ENCODE data around the gene TMEM117. TPM values are rescaled to one million over a fixed set of nuclear protein-coding genes. Genes with fewer than 3 reads are reported as not detected.

The TMEM117 gene
- total RNA-seq, 1 donor from 2014 or later = 13.1 TPM

DNA sequence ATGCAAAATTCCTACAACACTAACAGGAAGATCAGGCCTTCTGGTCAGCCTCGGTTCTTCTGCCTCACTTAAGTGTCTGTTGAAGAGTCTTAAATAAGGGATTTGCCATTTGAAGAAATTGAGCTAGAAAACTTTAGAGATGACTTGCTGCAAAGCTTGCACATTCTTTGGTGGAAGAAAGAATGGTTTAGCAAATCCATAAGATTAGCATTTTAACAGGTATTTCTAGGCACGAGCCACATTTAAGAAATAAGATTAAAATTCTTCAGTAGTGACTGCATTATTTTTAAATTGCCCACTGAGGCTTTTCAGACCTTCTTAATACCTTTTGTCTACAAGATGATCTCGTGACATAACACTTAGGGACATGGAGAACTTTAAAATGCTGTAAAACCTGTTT lies 327.1 kb downstream of the TMEM117 start:
- no peak overlapping the region for H3K4me3 Mint-ChIP-seq (ENCODE audit: unreplicated experiment)
- no peaks in the 10 kb centered on the region for H3K9me3 ChIP-seq (ENCODE audit: insufficient read depth, low read depth, low read length)
- no peak overlapping the region for H3K27ac Mint-ChIP-seq (ENCODE audit: unreplicated experiment)
- H3K4me1 Mint-ChIP-seq (ENCODE audit: low read depth, unreplicated experiment) = no peaks in the 10 kb centered on the region
- DNase-seq (ENCODE audit: low read depth) = no peak
- no peak overlapping the region for H3K27ac ChIP-seq (ENCODE audit: low read depth, low read length)
- TF ChIP-seq, protein P1, sequence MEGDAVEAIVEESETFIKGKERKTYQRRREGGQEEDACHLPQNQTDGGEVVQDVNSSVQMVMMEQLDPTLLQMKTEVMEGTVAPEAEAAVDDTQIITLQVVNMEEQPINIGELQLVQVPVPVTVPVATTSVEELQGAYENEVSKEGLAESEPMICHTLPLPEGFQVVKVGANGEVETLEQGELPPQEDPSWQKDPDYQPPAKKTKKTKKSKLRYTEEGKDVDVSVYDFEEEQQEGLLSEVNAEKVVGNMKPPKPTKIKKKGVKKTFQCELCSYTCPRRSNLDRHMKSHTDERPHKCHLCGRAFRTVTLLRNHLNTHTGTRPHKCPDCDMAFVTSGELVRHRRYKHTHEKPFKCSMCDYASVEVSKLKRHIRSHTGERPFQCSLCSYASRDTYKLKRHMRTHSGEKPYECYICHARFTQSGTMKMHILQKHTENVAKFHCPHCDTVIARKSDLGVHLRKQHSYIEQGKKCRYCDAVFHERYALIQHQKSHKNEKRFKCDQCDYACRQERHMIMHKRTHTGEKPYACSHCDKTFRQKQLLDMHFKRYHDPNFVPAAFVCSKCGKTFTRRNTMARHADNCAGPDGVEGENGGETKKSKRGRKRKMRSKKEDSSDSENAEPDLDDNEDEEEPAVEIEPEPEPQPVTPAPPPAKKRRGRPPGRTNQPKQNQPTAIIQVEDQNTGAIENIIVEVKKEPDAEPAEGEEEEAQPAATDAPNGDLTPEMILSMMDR (IDR thresholded peaks at IDR 0.05; ENCODE audit: insufficient read depth, low read depth, low read length) = no peak
- no peak for TF ChIP-seq EZH2 (IDR thresholded peaks at IDR 0.05; ENCODE audit: insufficient read depth, low read length)
- H3K27me3 Mint-ChIP-seq (ENCODE audit: low read depth, unreplicated experiment) = no peaks in the 10 kb centered on the region
- no peak overlapping the region for H3K4me2 ChIP-seq (ENCODE audit: low read length)
- no peaks in the 10 kb centered on the region for H4K20me1 ChIP-seq (ENCODE audit: insufficient read depth, low read length)
- no peaks in the 10 kb centered on the region for H3K9me3 Mint-ChIP-seq (ENCODE audit: unreplicated experiment)
- no peak overlapping the region for H2AFZ ChIP-seq (ENCODE audit: low read depth, low read length)
- no peaks in the 10 kb centered on the region for H3K79me2 ChIP-seq (ENCODE audit: insufficient read depth, low read length)
- H3K9ac ChIP-seq (ENCODE audit: low read length) = no peak overlapping the region
- H3K36me3 Mint-ChIP-seq (ENCODE audit: low read depth, unreplicated experiment) = no peaks in the 10 kb centered on the region
- H3K36me3 ChIP-seq (ENCODE audit: insufficient read depth, low read length) = no peaks in the 10 kb centered on the region
- no peaks in the 10 kb centered on the region for H3K27me3 ChIP-seq (ENCODE audit: insufficient read depth, low read length)
- no peak overlapping the region for H3K4me3 ChIP-seq (ENCODE audit: insufficient read depth, low read depth, low read length)
- no peak for FAIRE-seq
- no peaks in the 10 kb centered on the region for H3K4me1 ChIP-seq (ENCODE audit: insufficient read depth, low read length)

DNA sequence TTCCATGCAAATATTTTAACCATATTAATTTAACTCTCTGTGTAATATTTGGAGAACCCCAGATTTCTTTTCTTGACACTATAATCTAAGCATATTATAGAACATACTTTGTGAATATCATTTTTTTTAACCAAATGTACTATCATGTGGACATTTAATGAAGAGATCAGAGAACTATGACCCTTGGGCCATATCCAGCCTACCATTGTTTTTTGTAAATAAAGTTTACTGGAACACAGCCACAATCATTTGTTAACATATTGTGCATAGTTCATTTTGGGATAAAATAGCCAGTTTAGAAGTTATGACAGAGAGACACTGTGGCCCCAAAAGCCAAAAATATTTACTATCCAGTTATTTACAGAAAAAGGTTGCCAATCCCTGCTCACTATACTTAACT lies 338.2 kb downstream of the TMEM117 start:
- Histone ChIP-seq H3K4me3 (ENCODE audit: insufficient read depth, low read depth, low read length) (no peak overlapping the region), H2AFZ (ENCODE audit: low read depth, low read length) (no peak overlapping the region), H3K36me3 (ENCODE audit: insufficient read depth, low read length) (no peaks in the 10 kb centered on the region), H3K9me3 (ENCODE audit: insufficient read depth, low read depth, low read length) (no peaks in the 10 kb centered on the region), H3K4me1 (ENCODE audit: insufficient read depth, low read length) (no peaks in the 10 kb centered on the region), H3K9ac (ENCODE audit: low read length) (no peak overlapping the region), H3K4me2 (ENCODE audit: low read length) (no peak overlapping the region), H3K79me2 (ENCODE audit: insufficient read depth, low read length) (no peaks in the 10 kb centered on the region), H3K27ac (ENCODE audit: low read depth, low read length) (no peak overlapping the region), H3K27me3 (ENCODE audit: insufficient read depth, low read length) (no peaks in the 10 kb centered on the region), H4K20me1 (ENCODE audit: insufficient read depth, low read length) (no peaks in the 10 kb centered on the region)
- Mint-ChIP-seq H3K27me3 (ENCODE audit: low read depth, unreplicated experiment) (no peaks in the 10 kb centered on the region), H3K27ac (ENCODE audit: unreplicated experiment) (no peak overlapping the region), H3K36me3 (ENCODE audit: low read depth, unreplicated experiment) (no peaks in the 10 kb centered on the region), H3K4me1 (ENCODE audit: low read depth, unreplicated experiment) (no peaks in the 10 kb centered on the region), H3K9me3 (ENCODE audit: unreplicated experiment) (no peaks in the 10 kb centered on the region), H3K4me3 (ENCODE audit: unreplicated experiment) (no peak overlapping the region)
- no peak for TF ChIP-seq EZH2 (IDR thresholded peaks at IDR 0.05; ENCODE audit: insufficient read depth, low read length)
- TF ChIP-seq, protein P1 (IDR thresholded peaks at IDR 0.05; ENCODE audit: insufficient read depth, low read depth, low read length) = no peak
- no peak for FAIRE-seq
- DNase-seq (ENCODE audit: low read depth) = no peak

DNA sequence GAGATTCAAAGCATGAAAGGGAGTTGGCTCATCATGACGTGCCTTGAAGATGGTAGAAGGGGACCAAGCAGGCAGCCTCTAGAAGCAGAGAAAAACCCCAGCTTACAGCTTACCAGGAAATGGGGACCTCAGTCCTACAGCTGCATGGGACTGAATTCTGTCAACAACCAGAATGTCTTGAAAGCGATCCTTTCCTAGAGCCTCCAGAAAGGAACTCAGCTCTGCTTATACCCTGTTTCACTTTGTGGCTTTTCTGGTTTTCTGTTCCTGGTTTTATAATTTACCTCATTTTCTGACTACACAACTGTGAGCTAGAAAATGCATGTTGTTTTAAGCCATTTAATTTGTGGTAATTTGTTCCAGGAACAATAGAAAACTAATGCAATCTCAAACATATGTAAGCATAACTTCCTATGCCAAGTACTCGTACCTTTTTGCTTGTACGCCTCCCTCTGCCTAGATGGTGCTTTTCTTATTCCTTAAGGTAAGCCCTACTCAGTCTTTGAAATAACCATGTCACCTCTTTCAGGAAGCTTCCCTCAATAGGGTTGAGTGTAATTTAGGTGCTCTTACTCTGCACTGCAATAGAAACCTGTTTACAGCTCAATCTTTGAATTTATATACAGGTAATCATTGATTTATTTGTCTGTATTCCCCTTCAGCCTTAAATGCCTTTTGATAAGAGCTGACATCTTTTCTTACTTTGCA lies 348.8 kb downstream of the TMEM117 start:
- Mint-ChIP-seq H3K4me3 (ENCODE audit: unreplicated experiment) (no peak overlapping the region), H3K4me1 (ENCODE audit: low read depth, unreplicated experiment) (no peaks in the 10 kb centered on the region), H3K27ac (ENCODE audit: unreplicated experiment) (no peak overlapping the region), H3K36me3 (ENCODE audit: low read depth, unreplicated experiment) (no peaks in the 10 kb centered on the region), H3K9me3 (ENCODE audit: unreplicated experiment) (no peaks in the 10 kb centered on the region), H3K27me3 (ENCODE audit: low read depth, unreplicated experiment) (no peaks in the 10 kb centered on the region)
- Histone ChIP-seq H3K79me2 (ENCODE audit: insufficient read depth, low read length) (no peaks in the 10 kb centered on the region), H3K27me3 (ENCODE audit: insufficient read depth, low read length) (no peaks in the 10 kb centered on the region), H3K36me3 (ENCODE audit: insufficient read depth, low read length) (no peaks in the 10 kb centered on the region), H3K4me3 (ENCODE audit: insufficient read depth, low read depth, low read length) (no peak overlapping the region), H3K4me2 (ENCODE audit: low read length) (no peak overlapping the region), H2AFZ (ENCODE audit: low read depth, low read length) (no peak overlapping the region), H3K27ac (ENCODE audit: low read depth, low read length) (no peak overlapping the region), H4K20me1 (ENCODE audit: insufficient read depth, low read length) (no peaks in the 10 kb centered on the region), H3K9me3 (ENCODE audit: insufficient read depth, low read depth, low read length) (no peaks in the 10 kb centered on the region), H3K9ac (ENCODE audit: low read length) (no peak overlapping the region), H3K4me1 (ENCODE audit: insufficient read depth, low read length) (no peaks in the 10 kb centered on the region)
- FAIRE-seq = no peak
- TF ChIP-seq, protein P1 (IDR thresholded peaks at IDR 0.05; ENCODE audit: insufficient read depth, low read depth, low read length) = no peak
- TF ChIP-seq EZH2 (IDR thresholded peaks at IDR 0.05; ENCODE audit: insufficient read depth, low read length) = no peak
- DNase-seq (ENCODE audit: low read depth) = no peak
